Lower leg skin (tissue), 4 donors: ENCODE measurements around the gene UBE2J2. TPM values are rescaled to one million over a fixed set of nuclear protein-coding genes. Genes with fewer than 3 reads are reported as not detected.

Experiments used
- DNase-seq, 2 donors: peaks; one replicate each; pipeline ENCODE4 v3.0.0-alpha.2; 2019; ENCODE audit warnings: low spot score in 2 of 2
- H3K4me3 ChIP-seq: fragments of 200-600 bp; sonication (generic); 2 replicates; pipeline ENCODE4 v1.5.1; 2017; ENCODE audit warnings: mild to moderate bottlenecking, low read depth; ENCODE audit not compliant: poor library complexity, severe bottlenecking
- CTCF ChIP-seq, 3 donors: fragments of 450-650 bp; IDR thresholded peaks; one replicate each; pipeline ENCODE4 v1.5.1; 2016; ENCODE audit warnings: antibody characterized with exemption in 3 of 3, mild to moderate bottlenecking in 3 of 3, moderate library complexity in 2 of 3
- POLR2A ChIP-seq, 2 donors: fragments of 450-650 bp; IDR thresholded peaks; one replicate each; pipeline ENCODE4 v1.6.1; 2016 to 2017; ENCODE audit warnings: antibody characterized with exemption in 2 of 2, mild to moderate bottlenecking in 1 of 2, moderate library complexity in 1 of 2
- WGBS, 2 donors: methylation state at CpG; one replicate each; pipeline ENCODE4 v1.1.5; 2018; 5-methylcytosine and 5-hydroxymethylcytosine counted together
- intact Hi-C: fragments of 100-400 bp; cut with DNase I; formaldehyde crosslinking; loops from one replicate; pipeline ENCODE4 v1.15.0; 2023; ENCODE audit warnings: low total_unique reads
- total RNA-seq, 4 donors: library from RNA; depleted of rRNA; stranded (reverse); fragments of >200 nt; gene quantifications; one replicate each; pipeline ENCODE4 v1.1.0, GENCODE V29; 2016

UBE2J2 gene
- total RNA-seq, 4 donors from 2014 or later: 49.0 to 72.8 (median 54.0) TPM

- TF ChIP-seq POLR2A (IDR thresholded peaks at IDR 0.05) (no peak), CTCF (IDR thresholded peaks at IDR 0.05) (no peak)
- no peak for DNase-seq
- no peak overlapping the region for H3K4me3 ChIP-seq
- 85 to 87% methylated on average over 9 to 20 of the region's 21 CpGs for WGBS, 2 donors
- intact Hi-C loops: no loop called here
Measured at GRCh38 chr1:1280782-1281481, 7.3 kb upstream of the UBE2J2 start.

- DNase-seq: no peak
- intact Hi-C loops: no loop called here
Measured at GRCh38 chr1:1279028-1279427, 5.4 kb upstream of the UBE2J2 start.

GRCh38 chr1:1278620-1279019 lies 5.0 kb upstream of the UBE2J2 start:
- no peak for TF ChIP-seq POLR2A (IDR thresholded peaks at IDR 0.05)
- no peak for TF ChIP-seq CTCF (IDR thresholded peaks at IDR 0.05)
- WGBS, 2 donors: 95% methylated on average over 13 of the region's 13 CpGs
- no peak for DNase-seq
- H3K4me3 ChIP-seq: no peak overlapping the region
- intact Hi-C loops: no loop called here

More at GRCh38 chr1:1279028-1279427, 5.4 kb upstream of the UBE2J2 start:
- no peak overlapping the region for H3K4me3 ChIP-seq
- TF ChIP-seq CTCF (IDR thresholded peaks at IDR 0.05) (no peak), POLR2A (IDR thresholded peaks at IDR 0.05) (no peak)
- 86 to 91% methylated on average over 17 of the region's 17 CpGs for WGBS, 2 donors

GRCh38 chr1:1275836-1276235 lies 2.2 kb upstream of the UBE2J2 start:
- no peak for TF ChIP-seq CTCF (IDR thresholded peaks at IDR 0.05)
- no peak for TF ChIP-seq POLR2A (IDR thresholded peaks at IDR 0.05)
- intact Hi-C loops: no loop called here
- WGBS, 2 donors: 73 to 78% methylated on average over 9 of the region's 9 CpGs
- H3K4me3 ChIP-seq: no peak overlapping the region
- DNase-seq: no peak

- no peak for TF ChIP-seq POLR2A (IDR thresholded peaks at IDR 0.05)
- 46 to 83% methylated on average over 7 to 14 of the region's 15 CpGs for WGBS, 2 donors
- no peak overlapping the region for H3K4me3 ChIP-seq
- DNase-seq: no peak
- intact Hi-C loops: no loop called here
Measured at GRCh38 chr1:1274931-1275431, 1.3 kb upstream of the UBE2J2 start.

- DNase-seq: no peak
- TF ChIP-seq CTCF (IDR thresholded peaks at IDR 0.05): no peak
- no peak for TF ChIP-seq POLR2A (IDR thresholded peaks at IDR 0.05)
- WGBS, 2 donors: 17 to 28% methylated on average over 11 to 22 of the region's 31 CpGs
- intact Hi-C loops: no loop called here
- peak overlapping the region; percentile 64 for H3K4me3 ChIP-seq
Measured at GRCh38 chr1:1274299-1274930, 761 bp upstream of the UBE2J2 start.
